Skeletal muscle satellite cell (primary cell): ENCODE measurements around the gene METTL25B.
A peak's percentile ranks its signal among the peaks of the same experiment; 100 is the strongest.

ENCODE experiments used
- H3K27me3 ChIP-seq: 2 replicates; pipeline ENCODE4 v1.7.0; 2013; ENCODE audit warnings: low read length; ENCODE audit not compliant: control insufficient read depth, insufficient read depth
- H3K36me3 ChIP-seq: 2 replicates; pipeline ENCODE4 v1.7.0; 2013; ENCODE audit warnings: mild to moderate bottlenecking, control low read depth, low read length; ENCODE audit not compliant: insufficient read depth
- H3K4me1 ChIP-seq: 2 replicates; pipeline ENCODE4 v1.7.0; 2013; ENCODE audit warnings: low read length; ENCODE audit not compliant: control insufficient read depth, insufficient read depth
- H3K4me2 ChIP-seq: 2 replicates; pipeline ENCODE4 v1.7.0; 2013; ENCODE audit warnings: mild to moderate bottlenecking, low read length
- H3K4me3 ChIP-seq: 2 replicates; pipeline ENCODE4 v1.7.0; 2013; ENCODE audit warnings: low read length
- H3K9ac ChIP-seq: 2 replicates; pipeline ENCODE4 v1.7.0; 2013; ENCODE audit warnings: mild to moderate bottlenecking, low read depth, low read length, moderate library complexity
- H3K9me3 ChIP-seq: replicated peaks from 2 replicates; pipeline ENCODE4 v1.7.0; 2013; ENCODE audit warnings: mild to moderate bottlenecking, control low read depth, low read length

Gene METTL25B

GRCh38 chr1:156714830-156715229 is 13.4 kb upstream of the METTL25B start:
- H3K9me3 ChIP-seq, result no peaks in the 10 kb centered on the region
- H3K9ac ChIP-seq, result no peak overlapping the region
- peaks cover 9% of the 10 kb centered on the region for H3K4me1 ChIP-seq
- H3K4me2 ChIP-seq, result no peak overlapping the region
- H3K27me3 ChIP-seq, result no peaks in the 10 kb centered on the region
- H3K4me3 ChIP-seq, result no peak overlapping the region
- no peaks in the 10 kb centered on the region for H3K36me3 ChIP-seq

GRCh38 chr1:156717351-156717750 is 10.9 kb upstream of the METTL25B start:
- Histone ChIP-seq H3K36me3 (peaks cover 16% of the 10 kb centered on the region), H3K4me3 (no peak overlapping the region), H3K27me3 (no peaks in the 10 kb centered on the region), H3K4me1 (no peaks in the 10 kb centered on the region), H3K4me2 (no peak overlapping the region), H3K9me3 (no peaks in the 10 kb centered on the region), H3K9ac (no peak overlapping the region)

GRCh38 chr1:156721131-156721530 is 7.1 kb upstream of the METTL25B start:
- Histone ChIP-seq H3K4me2 (no peak overlapping the region), H3K27me3 (no peaks in the 10 kb centered on the region), H3K4me3 (no peak overlapping the region), H3K4me1 (peaks cover 10% of the 10 kb centered on the region), H3K36me3 (peaks cover 42% of the 10 kb centered on the region), H3K9me3 (no peaks in the 10 kb centered on the region), H3K9ac (no peak overlapping the region)

- Histone ChIP-seq H3K4me1 (peaks cover 14% of the 10 kb centered on the region), H3K4me3 (no peak overlapping the region), H3K27me3 (no peaks in the 10 kb centered on the region), H3K9ac (no peak overlapping the region), H3K4me2 (no peak overlapping the region), H3K36me3 (peaks cover 42% of the 10 kb centered on the region), H3K9me3 (no peaks in the 10 kb centered on the region)
Observed at GRCh38 chr1:156721535-156721934, 6.7 kb upstream of the METTL25B start.

GRCh38 chr1:156725683-156726280 is 2.5 kb upstream of the METTL25B start:
- Histone ChIP-seq H3K4me2 (peak overlapping the region; percentile 80), H3K36me3 (peaks cover 39% of the 10 kb centered on the region), H3K9ac (peak overlapping the region; percentile 54), H3K9me3 (no peaks in the 10 kb centered on the region), H3K4me1 (peaks cover 33% of the 10 kb centered on the region), H3K4me3 (peak overlapping the region; percentile 93), H3K27me3 (no peaks in the 10 kb centered on the region)

- H3K9me3 ChIP-seq, result no peaks in the 10 kb centered on the region
- peak overlapping the region; percentile 80 for H3K4me2 ChIP-seq
- H3K36me3 ChIP-seq, result peaks cover 30% of the 10 kb centered on the region
- no peaks in the 10 kb centered on the region for H3K27me3 ChIP-seq
- peak overlapping the region; percentile 93 for H3K4me3 ChIP-seq
- peaks cover 33% of the 10 kb centered on the region for H3K4me1 ChIP-seq
- H3K9ac ChIP-seq, result peak overlapping the region; percentile 94
Observed at GRCh38 chr1:156726549-156727226, 1.6 kb upstream of the METTL25B start.

- Histone ChIP-seq H3K4me2 (peak overlapping the region; percentile 80), H3K4me3 (peak overlapping the region; percentile 93), H3K27me3 (no peaks in the 10 kb centered on the region), H3K4me1 (peaks cover 33% of the 10 kb centered on the region), H3K36me3 (peaks cover 26% of the 10 kb centered on the region), H3K9ac (peak overlapping the region; percentile 94), H3K9me3 (no peaks in the 10 kb centered on the region)
Observed at GRCh38 chr1:156727492-156727891, 777 bp upstream of the METTL25B start.

- Histone ChIP-seq H3K36me3 (peaks cover 18% of the 10 kb centered on the region), H3K9ac (peak within 1 kb of the TSS; percentile 98), H3K4me3 (peak within 1 kb of the TSS; percentile 93), H3K4me2 (peak within 1 kb of the TSS; percentile 95), H3K4me1 (peaks cover 33% of the 10 kb centered on the region), H3K27me3 (no peaks in the 10 kb centered on the region), H3K9me3 (no peaks in the 10 kb centered on the region)
Observed at GRCh38 chr1:156728599-156729462, 562 bp downstream of the METTL25B start, which contains the start of gene ISG20L2. Gene ISG20L2 (minus strand): TSS chr1:156728766. CDS start chr1:156727652, 1,114 bp downstream.

GRCh38 chr1:156733989-156734584 is 5.8 kb downstream of the METTL25B start:
- H3K9me3 ChIP-seq, result no peaks in the 10 kb centered on the region
- no peak overlapping the region for H3K4me3 ChIP-seq
- no peak overlapping the region for H3K4me2 ChIP-seq
- H3K36me3 ChIP-seq, result peaks cover 34% of the 10 kb centered on the region
- no peaks in the 10 kb centered on the region for H3K27me3 ChIP-seq
- no peak overlapping the region for H3K9ac ChIP-seq
- H3K4me1 ChIP-seq, result peaks cover 7% of the 10 kb centered on the region

- H3K27me3 ChIP-seq, result no peaks in the 10 kb centered on the region
- peaks cover 52% of the 10 kb centered on the region for H3K36me3 ChIP-seq
- no peak overlapping the region for H3K9ac ChIP-seq
- no peak overlapping the region for H3K4me2 ChIP-seq
- no peaks in the 10 kb centered on the region for H3K9me3 ChIP-seq
- H3K4me3 ChIP-seq, result no peak overlapping the region
- peaks cover 6% of the 10 kb centered on the region for H3K4me1 ChIP-seq
Observed at GRCh38 chr1:156738407-156738806, 10.1 kb downstream of the METTL25B start.

- H3K27me3 ChIP-seq, result no peaks in the 10 kb centered on the region
- peaks cover 53% of the 10 kb centered on the region for H3K36me3 ChIP-seq
- H3K4me3 ChIP-seq, result no peak overlapping the region
- H3K9me3 ChIP-seq, result no peaks in the 10 kb centered on the region
- no peak overlapping the region for H3K9ac ChIP-seq
- no peak overlapping the region for H3K4me2 ChIP-seq
- H3K4me1 ChIP-seq, result peaks cover 6% of the 10 kb centered on the region
Observed at GRCh38 chr1:156738916-156739315, 10.6 kb downstream of the METTL25B start.
